Osteoblast (primary cell): ENCODE results near the gene ETV6. TPM values are rescaled to one million over a fixed set of nuclear protein-coding genes. Genes with fewer than 3 reads are reported as not detected.

Source experiments
- DNase-seq: peaks from one replicate; pipeline ENCODE4 v3.0.0; 2011; ENCODE audit warnings: low spot score, mixed read lengths; ENCODE audit not compliant: insufficient read length; ENCODE audit errors: missing footprints
- H2AFZ ChIP-seq: 2 replicates; pipeline ENCODE4 v1.6.0; 2011; ENCODE audit warnings: mild to moderate bottlenecking, low read length
- H3K27ac ChIP-seq: 2 replicates; pipeline ENCODE4 v1.5.1; 2011; ENCODE audit warnings: mild to moderate bottlenecking, low read depth, low read length, moderate library complexity
- H3K27me3 ChIP-seq: 2 replicates; pipeline ENCODE4 v1.6.0; 2012; ENCODE audit warnings: mild to moderate bottlenecking, control low read depth, inconsistent platforms, low read length, moderate library complexity; ENCODE audit not compliant: insufficient read depth
- H3K36me3 ChIP-seq: 2 replicates; pipeline ENCODE4 v1.5.1; 2011; ENCODE audit warnings: mild to moderate bottlenecking, low read length, control low read depth, moderate library complexity; ENCODE audit not compliant: insufficient read depth
- H3K4me1 ChIP-seq: 2 replicates; pipeline ENCODE4 v1.5.1; 2011; ENCODE audit warnings: mild to moderate bottlenecking, low read length, control low read depth, moderate library complexity; ENCODE audit not compliant: insufficient read depth
- H3K4me2 ChIP-seq: 2 replicates; pipeline ENCODE4 v1.6.0; 2011; ENCODE audit warnings: mild to moderate bottlenecking, low read length; ENCODE audit not compliant: insufficient read depth
- H3K4me3 ChIP-seq: fragments of 200-600 bp; sonication (generic); 3 replicates; pipeline ENCODE4 v1.5.1; 2012; ENCODE audit warnings: mild to moderate bottlenecking, low read length, inconsistent platforms; ENCODE audit not compliant: insufficient read depth
- H3K79me2 ChIP-seq: 2 replicates; pipeline ENCODE4 v1.6.0; 2012; ENCODE audit warnings: mild to moderate bottlenecking, low read length, control low read depth, inconsistent platforms; ENCODE audit not compliant: insufficient read depth
- H3K9me3 ChIP-seq: 2 replicates; pipeline ENCODE4 v1.5.1; 2011; ENCODE audit warnings: low read depth, low read length, control low read depth
- H4K20me1 ChIP-seq: 2 replicates; pipeline ENCODE4 v1.6.0; 2012; ENCODE audit warnings: mild to moderate bottlenecking, low read length, control low read depth; ENCODE audit not compliant: insufficient read depth
- CTCF ChIP-seq: IDR thresholded peaks from 2 replicates; pipeline ENCODE4 v1.5.1; 2011; ENCODE audit warnings: mild to moderate bottlenecking, low read depth, low read length, moderate library complexity; ENCODE audit errors: extremely low read depth
- total RNA-seq: library from RNA; depleted of rRNA; stranded (reverse); fragments of >200 nt; gene quantifications from 2 replicates; pipeline ENCODE4 v1.2.3, GENCODE V29; 2012

ETV6 gene
- total RNA-seq, 1 donor, result 16.3 TPM

- TF ChIP-seq CTCF, result no peak
- no peak for DNase-seq
- no peaks in the 10 kb centered on the region for H4K20me1 ChIP-seq
- no peaks in the 10 kb centered on the region for H3K9me3 ChIP-seq
- no peaks in the 10 kb centered on the region for H3K36me3 ChIP-seq
- peaks cover 58% of the 10 kb centered on the region for H3K79me2 ChIP-seq
- H3K27ac ChIP-seq, result no peak overlapping the region
- H3K27me3 ChIP-seq, result no peaks in the 10 kb centered on the region
- peaks cover 54% of the 10 kb centered on the region for H3K4me1 ChIP-seq
- no peak overlapping the region for H3K4me3 ChIP-seq
- no peak overlapping the region for H3K4me2 ChIP-seq
- no peak overlapping the region for H2AFZ ChIP-seq
Observed at GRCh38 chr12:11715621-11716020, 66.1 kb downstream of the ETV6 start.

- no peak overlapping the region for H3K4me3 ChIP-seq
- H3K27ac ChIP-seq, result peak overlapping the region; percentile 93
- no peak for DNase-seq
- no peak overlapping the region for H2AFZ ChIP-seq
- TF ChIP-seq CTCF, result no peak
- H3K9me3 ChIP-seq, result no peaks in the 10 kb centered on the region
- H3K79me2 ChIP-seq, result peaks cover 52% of the 10 kb centered on the region
- no peaks in the 10 kb centered on the region for H3K36me3 ChIP-seq
- H4K20me1 ChIP-seq, result no peaks in the 10 kb centered on the region
- H3K4me2 ChIP-seq, result no peak overlapping the region
- H3K27me3 ChIP-seq, result no peaks in the 10 kb centered on the region
- peaks cover 44% of the 10 kb centered on the region for H3K4me1 ChIP-seq
Observed at GRCh38 chr12:11716794-11717518, 67.5 kb downstream of the ETV6 start.

GRCh38 chr12:11717519-11717961 lies 68.1 kb downstream of the ETV6 start:
- H3K4me3 ChIP-seq, result no peak overlapping the region
- H3K9me3 ChIP-seq, result no peaks in the 10 kb centered on the region
- H3K4me2 ChIP-seq, result no peak overlapping the region
- no peak for DNase-seq
- no peaks in the 10 kb centered on the region for H4K20me1 ChIP-seq
- no peaks in the 10 kb centered on the region for H3K36me3 ChIP-seq
- TF ChIP-seq CTCF, result no peak
- H3K4me1 ChIP-seq, result peaks cover 40% of the 10 kb centered on the region
- H3K79me2 ChIP-seq, result peaks cover 47% of the 10 kb centered on the region
- peak overlapping the region; percentile 93 for H3K27ac ChIP-seq
- no peak overlapping the region for H2AFZ ChIP-seq
- H3K27me3 ChIP-seq, result no peaks in the 10 kb centered on the region

GRCh38 chr12:11718105-11718504 lies 68.6 kb downstream of the ETV6 start:
- no peak overlapping the region for H3K4me2 ChIP-seq
- no peak for DNase-seq
- peaks cover 40% of the 10 kb centered on the region for H3K4me1 ChIP-seq
- H3K79me2 ChIP-seq, result peaks cover 46% of the 10 kb centered on the region
- peak overlapping the region; percentile 93 for H3K27ac ChIP-seq
- H4K20me1 ChIP-seq, result no peaks in the 10 kb centered on the region
- no peaks in the 10 kb centered on the region for H3K9me3 ChIP-seq
- H2AFZ ChIP-seq, result no peak overlapping the region
- H3K4me3 ChIP-seq, result no peak overlapping the region
- no peaks in the 10 kb centered on the region for H3K27me3 ChIP-seq
- no peaks in the 10 kb centered on the region for H3K36me3 ChIP-seq
- no peak for TF ChIP-seq CTCF
